ENCODE results near the gene CRIM1.

CRIM1 gene

GRCh38 chr2:36534275-36534799 lies 178.8 kb downstream of the CRIM1 start:
- DNase-seq, result no peak
- TF ChIP-seq, protein P1, sequence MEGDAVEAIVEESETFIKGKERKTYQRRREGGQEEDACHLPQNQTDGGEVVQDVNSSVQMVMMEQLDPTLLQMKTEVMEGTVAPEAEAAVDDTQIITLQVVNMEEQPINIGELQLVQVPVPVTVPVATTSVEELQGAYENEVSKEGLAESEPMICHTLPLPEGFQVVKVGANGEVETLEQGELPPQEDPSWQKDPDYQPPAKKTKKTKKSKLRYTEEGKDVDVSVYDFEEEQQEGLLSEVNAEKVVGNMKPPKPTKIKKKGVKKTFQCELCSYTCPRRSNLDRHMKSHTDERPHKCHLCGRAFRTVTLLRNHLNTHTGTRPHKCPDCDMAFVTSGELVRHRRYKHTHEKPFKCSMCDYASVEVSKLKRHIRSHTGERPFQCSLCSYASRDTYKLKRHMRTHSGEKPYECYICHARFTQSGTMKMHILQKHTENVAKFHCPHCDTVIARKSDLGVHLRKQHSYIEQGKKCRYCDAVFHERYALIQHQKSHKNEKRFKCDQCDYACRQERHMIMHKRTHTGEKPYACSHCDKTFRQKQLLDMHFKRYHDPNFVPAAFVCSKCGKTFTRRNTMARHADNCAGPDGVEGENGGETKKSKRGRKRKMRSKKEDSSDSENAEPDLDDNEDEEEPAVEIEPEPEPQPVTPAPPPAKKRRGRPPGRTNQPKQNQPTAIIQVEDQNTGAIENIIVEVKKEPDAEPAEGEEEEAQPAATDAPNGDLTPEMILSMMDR (IDR thresholded peaks at IDR 0.05; ENCODE audit: low read depth, low read length), result no peak
- H3K36me3 ChIP-seq, result no peaks in the 10 kb centered on the region

GRCh38 chr2:36535099-36535498 lies 179.5 kb downstream of the CRIM1 start:
- DNase-seq, result no peak
- H3K36me3 ChIP-seq, result no peaks in the 10 kb centered on the region
- H3K9me3 ChIP-seq (ENCODE audit: severe bottlenecking), result no peaks in the 10 kb centered on the region
- H3K4me3 ChIP-seq (ENCODE audit: low read depth, low read length), result no peak overlapping the region
- no peak overlapping the region for H3K27ac ChIP-seq
- TF ChIP-seq, protein P1 (IDR thresholded peaks at IDR 0.05; ENCODE audit: low read depth, low read length), result no peak
- H3K27me3 ChIP-seq (ENCODE audit: insufficient read depth, low read depth, severe bottlenecking), result no peaks in the 10 kb centered on the region

More at GRCh38 chr2:36534275-36534799, 178.8 kb downstream of the CRIM1 start:
- Histone ChIP-seq H3K27me3 (ENCODE audit: insufficient read depth, low read depth, severe bottlenecking) (no peaks in the 10 kb centered on the region), H3K27ac (no peak overlapping the region), H3K4me3 (ENCODE audit: low read depth, low read length) (no peak overlapping the region), H3K9me3 (ENCODE audit: severe bottlenecking) (no peaks in the 10 kb centered on the region)

DNA sequence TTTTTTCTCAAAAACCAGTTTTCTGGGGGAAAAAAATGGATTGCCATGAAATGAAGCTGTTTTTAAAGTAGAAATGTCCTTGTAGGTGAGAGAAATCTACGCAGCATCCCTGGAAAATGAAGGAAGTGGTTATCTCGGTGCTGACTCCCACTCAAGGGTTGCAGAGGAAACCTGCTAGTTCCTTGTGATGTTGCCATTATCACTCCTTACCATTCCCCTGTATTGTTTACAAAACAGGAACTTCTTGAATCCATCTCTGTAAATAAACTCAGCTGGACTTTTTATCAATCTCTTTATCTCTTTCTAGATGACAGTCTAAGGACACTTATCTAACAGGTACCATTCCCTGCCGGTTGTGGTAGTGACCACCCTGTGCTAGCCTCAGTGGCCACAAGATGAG lies 181.2 kb downstream of the CRIM1 start:
- H3K27ac ChIP-seq, result no peak overlapping the region
- H3K36me3 ChIP-seq, result no peaks in the 10 kb centered on the region
- no peaks in the 10 kb centered on the region for H3K27me3 ChIP-seq (ENCODE audit: insufficient read depth, low read depth, severe bottlenecking)
- no peak for DNase-seq
- no peak overlapping the region for H3K4me3 ChIP-seq (ENCODE audit: low read depth, low read length)
- H3K9me3 ChIP-seq (ENCODE audit: severe bottlenecking), result no peaks in the 10 kb centered on the region
- TF ChIP-seq, protein P1 (IDR thresholded peaks at IDR 0.05; ENCODE audit: low read depth, low read length), result no peak

GRCh38 chr2:36538335-36538734 lies 182.8 kb downstream of the CRIM1 start:
- TF ChIP-seq, protein P1 (IDR thresholded peaks at IDR 0.05; ENCODE audit: low read depth, low read length), result no peak
- Histone ChIP-seq H3K9me3 (ENCODE audit: severe bottlenecking) (no peaks in the 10 kb centered on the region), H3K36me3 (no peaks in the 10 kb centered on the region), H3K27ac (no peak overlapping the region), H3K4me3 (ENCODE audit: low read depth, low read length) (no peak overlapping the region), H3K27me3 (ENCODE audit: insufficient read depth, low read depth, severe bottlenecking) (no peaks in the 10 kb centered on the region)
- no peak for DNase-seq

- DNase-seq, result no peak
- H3K4me3 ChIP-seq (ENCODE audit: low read depth, low read length), result no peak overlapping the region
- TF ChIP-seq, protein P1 (IDR thresholded peaks at IDR 0.05; ENCODE audit: low read depth, low read length), result no peak
- H3K9me3 ChIP-seq (ENCODE audit: severe bottlenecking), result no peaks in the 10 kb centered on the region
- H3K36me3 ChIP-seq, result no peaks in the 10 kb centered on the region
- H3K27ac ChIP-seq, result no peak overlapping the region
- no peaks in the 10 kb centered on the region for H3K27me3 ChIP-seq (ENCODE audit: insufficient read depth, low read depth, severe bottlenecking)
Observed at GRCh38 chr2:36539631-36540030, 184.1 kb downstream of the CRIM1 start.
